Panc1 (cell line): ENCODE results near the gene PRXL2B. TPM values are rescaled to one million over a fixed set of nuclear protein-coding genes. Genes with fewer than 3 reads are reported as not detected.

ENCODE experiments used
- ATAC-seq: fragments of 200-7000 bp; cut with Tn5 transposase; 2 replicates; pipeline ENCODE4 v1.9.1; 2020; ENCODE audit warnings: mild to moderate bottlenecking, moderate library complexity
- BruUV-seq: library from RNA; stranded (reverse); fragments of 400-500 nt; replicated peaks from 2 replicates; lab custom pipeline; 2021; lab: Mats Ljungman, UMichigan
- CTCF ChIA-PET: fragments of 300-600 bp; sonication (Branson Sonifier 250); formaldehyde crosslinking; loops from one replicate; lab custom pipeline; 2022; ENCODE audit warnings: antibody characterized with exemption; lab: Charles Lee
- POLR2A ChIA-PET: fragments of 300-600 bp; sonication (Branson Sonifier 250); formaldehyde crosslinking; loops from one replicate; lab custom pipeline; 2022; ENCODE audit warnings: antibody characterized with exemption; lab: Charles Lee
- DNase-seq: peaks from one replicate; pipeline ENCODE4 v3.0.0-alpha.2; 2010; ENCODE audit warnings: low read depth, low spot score
- H3K27ac ChIP-seq: 2 replicates; pipeline ENCODE4 v1.5.1; 2011; ENCODE audit warnings: mild to moderate bottlenecking, low read length, inconsistent platforms
- H3K27me3 ChIP-seq: fragments of 200-500 bp; sonication (Bioruptor generic); 2 replicates; pipeline ENCODE4 v1.6.0; 2014; ENCODE audit warnings: low read length, inconsistent platforms; ENCODE audit not compliant: control insufficient read depth, insufficient read depth
- H3K36me3 ChIP-seq: fragments of 200-500 bp; sonication (Bioruptor generic); 2 replicates; pipeline ENCODE4 v1.5.1; 2014; ENCODE audit warnings: inconsistent platforms, mild to moderate bottlenecking, low read length, moderate library complexity; ENCODE audit not compliant: control insufficient read depth, insufficient read depth
- H3K4me1 ChIP-seq: 2 replicates; pipeline ENCODE4 v1.5.1; 2011; ENCODE audit warnings: inconsistent platforms, mild to moderate bottlenecking, low read length, moderate library complexity; ENCODE audit not compliant: control insufficient read depth, insufficient read depth
- H3K4me3 ChIP-seq, 2 experiments: 2 replicates each; pipeline ENCODE4 v1.5.1; 2011 to 2012; ENCODE audit warnings: low read depth in 2 of 2, low read length in 2 of 2, mild to moderate bottlenecking in 2 of 2, inconsistent platforms in 1 of 2, moderate library complexity in 1 of 2
- H3K9me3 ChIP-seq: fragments of 200-500 bp; sonication (Bioruptor generic); 2 replicates; pipeline ENCODE4 v1.5.1; 2014; ENCODE audit warnings: low read depth, mild to moderate bottlenecking, inconsistent platforms, low read length, moderate library complexity; ENCODE audit not compliant: control insufficient read depth, insufficient read depth
- CTCF ChIP-seq: fragments of 450-650 bp; IDR thresholded peaks from 2 replicates; pipeline ENCODE4 v1.5.1; 2017; ENCODE audit warnings: mild to moderate bottlenecking
- POLR2AphosphoS5 ChIP-seq: IDR thresholded peaks from 2 replicates; pipeline ENCODE4 v1.6.1; 2012; ENCODE audit warnings: mild to moderate bottlenecking, low read depth, low read length, moderate library complexity
- REST ChIP-seq, 2 experiments: IDR thresholded peaks; 2 replicates each; pipeline ENCODE4 v1.6.1; 2011 to 2012; ENCODE audit warnings: low read depth in 2 of 2, control low read depth in 1 of 2, low read length in 1 of 2, mild to moderate bottlenecking in 1 of 2, moderate library complexity in 1 of 2; ENCODE audit not compliant: insufficient read depth in 1 of 2
- SIN3A ChIP-seq: IDR thresholded peaks from 2 replicates; pipeline ENCODE4 v1.6.1; 2012; ENCODE audit warnings: low read depth, mild to moderate bottlenecking, low read length, moderate library complexity, borderline replicate concordance; ENCODE audit not compliant: insufficient read depth
- TCF7L2 ChIP-seq: IDR thresholded peaks from 2 replicates; pipeline ENCODE4 v1.6.1; 2011; ENCODE audit warnings: mild to moderate bottlenecking, low read depth, low read length, inconsistent platforms
- in situ Hi-C: cut with HindIII; loops from 2 replicates; pipeline ENCODE4 v1.10.0; 2016; ENCODE audit warnings: low sequenced_read_pairs, low pct_unique_long_range_greater_than_20kb
- intact Hi-C: fragments of 100-400 bp; cut with micrococcal nuclease; formaldehyde crosslinking; loops from one replicate; pipeline ENCODE4 v1.10.0; 2022; ENCODE audit not compliant: unreplicated experiment
- total RNA-seq: library from RNA; stranded (reverse); gene quantifications from one replicate; pipeline ENCODE4 v1.2.1, GENCODE V29; 2021; ENCODE audit not compliant: unreplicated experiment

PRXL2B gene
- total RNA-seq, 1 experiment from 2014 or later = 17.0 TPM

- ChIA-PET CTCF (no interaction called here), POLR2A (no interaction called here)
- DNase-seq (no peak), ATAC-seq (peak; percentile 65)
- BruUV-seq = no TSS peak
- Histone ChIP-seq H3K4me3 (no peak overlapping the region), H3K27me3 (no peaks in the 10 kb centered on the region), H3K36me3 (no peaks in the 10 kb centered on the region), H3K4me1 (no peaks in the 10 kb centered on the region), H3K9me3 (no peaks in the 10 kb centered on the region), H3K27ac (no peak overlapping the region)
- in situ Hi-C loops (no loop called here), intact Hi-C loops (no loop called here)
- TF ChIP-seq POLR2AphosphoS5 = no peak
- TF ChIP-seq CTCF = no peak
- no peak for TF ChIP-seq TCF7L2
- TF ChIP-seq REST (IDR thresholded peaks at IDR 0.05; ENCODE audit: insufficient read depth in 1 of 2, low read depth in 2 of 2, low read length in 1 of 2) = no peak
- no peak for TF ChIP-seq SIN3A
Observed at GRCh38 chr1:2604156-2604843, 17.7 kb downstream of the PRXL2B start.

GRCh38 chr1:2604844-2605508 is 18.4 kb downstream of the PRXL2B start:
- no TSS peak for BruUV-seq
- ChIA-PET CTCF (interaction anchor here (1.1 kb wide), 1 partner anchor 44 kb away, joined by 3 read pairs; no protein-coding TSS in a partner anchor), POLR2A (no interaction called here)
- Histone ChIP-seq H3K27me3 (no peaks in the 10 kb centered on the region), H3K9me3 (no peaks in the 10 kb centered on the region), H3K27ac (no peak overlapping the region), H3K4me1 (no peaks in the 10 kb centered on the region), H3K4me3 (no peak overlapping the region), H3K36me3 (no peaks in the 10 kb centered on the region)
- DNase-seq (no peak), ATAC-seq (0 out of 2 replicates have a peak, but pooled peaks have one; percentile 9)
- in situ Hi-C loops (no loop called here), intact Hi-C loops (no loop called here)
- no peak for TF ChIP-seq CTCF
- TF ChIP-seq TCF7L2 = no peak
- TF ChIP-seq POLR2AphosphoS5 = no peak
- TF ChIP-seq REST (IDR thresholded peaks at IDR 0.05; ENCODE audit: insufficient read depth in 1 of 2, low read depth in 2 of 2, low read length in 1 of 2) = no peak
- TF ChIP-seq SIN3A = no peak
